Rectal smooth muscle tissue (tissue), 1 donor: ENCODE results near the gene ARAF.

Experiments
- H3K27ac ChIP-seq: one replicate; pipeline ENCODE4 v1.7.0; 2013; ENCODE audit warnings: low read depth, low read length, inconsistent platforms
- H3K27me3 ChIP-seq: one replicate; pipeline ENCODE4 v1.7.0; 2013; ENCODE audit warnings: low read length; ENCODE audit not compliant: control insufficient read depth, insufficient read depth
- H3K36me3 ChIP-seq: one replicate; pipeline ENCODE4 v1.7.0; 2013; ENCODE audit warnings: low read length; ENCODE audit not compliant: control insufficient read depth, insufficient read depth
- H3K4me1 ChIP-seq: one replicate; pipeline ENCODE4 v1.7.0; 2013; ENCODE audit warnings: low read length; ENCODE audit not compliant: control insufficient read depth, insufficient read depth
- H3K4me3 ChIP-seq: one replicate; pipeline ENCODE4 v1.7.0; 2013; ENCODE audit warnings: low read length
- H3K9ac ChIP-seq: one replicate; pipeline ENCODE4 v1.7.0; 2013; ENCODE audit warnings: low read length

Gene ARAF

DNA sequence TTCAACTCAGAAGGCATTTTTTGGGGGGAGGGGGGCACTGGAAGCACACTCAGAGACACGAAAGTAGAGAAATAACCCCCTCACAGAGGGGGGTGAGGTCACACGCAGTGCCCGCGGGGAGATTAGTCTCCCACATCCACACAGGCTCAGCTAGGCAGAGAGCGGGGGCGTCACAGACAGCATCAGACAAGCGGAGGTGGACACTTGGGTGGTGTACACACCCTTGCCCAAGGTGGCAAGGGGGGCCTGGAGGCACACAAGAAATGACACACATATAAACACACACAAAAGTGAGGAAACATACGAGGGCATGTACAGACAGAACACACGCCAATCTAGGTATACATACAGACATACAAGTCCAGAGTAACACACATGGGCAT is 59.3 kb downstream of the ARAF start:
- Histone ChIP-seq H3K27me3 (no peaks in the 10 kb centered on the region), H3K4me1 (no peaks in the 10 kb centered on the region), H3K9ac (no peak overlapping the region), H3K4me3 (no peak overlapping the region), H3K27ac (no peak overlapping the region), H3K36me3 (no peaks in the 10 kb centered on the region)
